Measurements from ENCODE around the gene ZNF827. TPM values are rescaled to one million over a fixed set of nuclear protein-coding genes. Genes with fewer than 3 reads are reported as not detected.

ZNF827 gene
- total and polyA plus RNA-seq, 7 donors = 1.8 to 37.7 (median 11.3) TPM

DNA sequence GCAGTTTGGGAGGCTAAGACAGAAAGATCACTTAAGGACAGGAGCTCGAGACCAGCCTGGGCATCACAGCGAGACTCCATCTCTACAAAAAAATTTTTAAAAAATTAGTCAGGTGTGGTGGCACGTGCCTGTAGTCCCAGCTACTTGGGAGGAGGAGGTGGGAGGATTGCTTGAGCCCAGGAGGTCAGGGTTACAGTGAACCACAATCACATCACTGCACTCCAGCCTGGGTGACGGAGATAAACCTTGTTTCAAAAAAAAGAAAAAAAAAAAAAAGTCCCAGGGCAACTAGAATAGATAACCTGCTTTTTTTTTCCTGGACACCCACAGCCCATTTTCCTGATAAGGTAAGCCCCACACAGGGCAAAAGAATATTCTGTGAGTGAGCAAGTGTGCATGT, 162.4 kb downstream of the ZNF827 start:
- no peak for DNase-seq
- no peaks in the 10 kb centered on the region for H3K9me3 ChIP-seq
- H3K36me3 ChIP-seq = peaks cover 0 to 20% (median 2%) of the 10 kb centered on the region in 4 donors
- H3K4me1 ChIP-seq = peaks cover 0 to 20% (median 14%) of the 10 kb centered on the region in 4 donors
- H3K4me3 ChIP-seq = no peak overlapping the region
- H3K27me3 ChIP-seq = no peaks in the 10 kb centered on the region
- intact Hi-C loops (cut with DNase I) = loop anchor here (10.0 kb wide), 1 partner anchor 91 kb away; the partner anchor contains the start of gene C4orf51
- WGBS, 2 donors = 92 to 95% methylated on average over 4 of the region's 4 CpGs
- H3K27ac ChIP-seq = no peak overlapping the region
- TF ChIP-seq EP300 (IDR thresholded peaks at IDR 0.05) = no peak
- TF ChIP-seq, protein P1, sequence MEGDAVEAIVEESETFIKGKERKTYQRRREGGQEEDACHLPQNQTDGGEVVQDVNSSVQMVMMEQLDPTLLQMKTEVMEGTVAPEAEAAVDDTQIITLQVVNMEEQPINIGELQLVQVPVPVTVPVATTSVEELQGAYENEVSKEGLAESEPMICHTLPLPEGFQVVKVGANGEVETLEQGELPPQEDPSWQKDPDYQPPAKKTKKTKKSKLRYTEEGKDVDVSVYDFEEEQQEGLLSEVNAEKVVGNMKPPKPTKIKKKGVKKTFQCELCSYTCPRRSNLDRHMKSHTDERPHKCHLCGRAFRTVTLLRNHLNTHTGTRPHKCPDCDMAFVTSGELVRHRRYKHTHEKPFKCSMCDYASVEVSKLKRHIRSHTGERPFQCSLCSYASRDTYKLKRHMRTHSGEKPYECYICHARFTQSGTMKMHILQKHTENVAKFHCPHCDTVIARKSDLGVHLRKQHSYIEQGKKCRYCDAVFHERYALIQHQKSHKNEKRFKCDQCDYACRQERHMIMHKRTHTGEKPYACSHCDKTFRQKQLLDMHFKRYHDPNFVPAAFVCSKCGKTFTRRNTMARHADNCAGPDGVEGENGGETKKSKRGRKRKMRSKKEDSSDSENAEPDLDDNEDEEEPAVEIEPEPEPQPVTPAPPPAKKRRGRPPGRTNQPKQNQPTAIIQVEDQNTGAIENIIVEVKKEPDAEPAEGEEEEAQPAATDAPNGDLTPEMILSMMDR (IDR thresholded peaks at IDR 0.05) = no peak
- TF ChIP-seq POLR2A (IDR thresholded peaks at IDR 0.05) = no peak
- TF ChIP-seq POLR2AphosphoS5 (IDR thresholded peaks at IDR 0.05) = no peak

DNA sequence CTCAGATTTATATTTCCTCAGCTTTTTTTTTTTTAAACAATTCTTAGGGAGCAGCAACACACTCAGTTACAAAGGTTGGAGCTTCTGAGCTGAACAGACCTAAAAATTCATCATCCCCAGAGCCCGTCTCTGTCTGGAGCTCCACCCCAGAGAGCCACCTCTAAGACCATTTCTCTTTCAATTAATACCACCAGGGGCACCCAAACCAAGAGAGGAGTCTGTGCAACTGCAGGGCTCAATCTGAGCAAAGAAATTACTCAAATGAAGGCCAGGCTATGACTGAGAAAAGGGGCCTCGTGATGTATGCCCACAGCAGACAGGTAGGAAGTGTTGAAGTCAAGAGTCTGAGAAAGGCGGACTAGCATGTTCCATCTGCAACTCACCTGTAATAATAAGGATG, 163.2 kb downstream of the ZNF827 start:
- Histone ChIP-seq H3K36me3 (peaks cover 0 to 20% (median 2%) of the 10 kb centered on the region in 4 donors), H3K4me3 (no peak overlapping the region), H3K9me3 (no peaks in the 10 kb centered on the region), H3K27me3 (no peaks in the 10 kb centered on the region), H3K27ac (no peak overlapping the region), H3K4me1 (peaks cover 0 to 20% (median 14%) of the 10 kb centered on the region in 4 donors)
- 96 to 98% methylated on average over 3 of the region's 3 CpGs for WGBS, 2 donors
- intact Hi-C loops (cut with DNase I) = loop anchor here (10.0 kb wide), 1 partner anchor 91 kb away; the partner anchor contains the start of gene C4orf51
- no peak for DNase-seq
- TF ChIP-seq POLR2A (IDR thresholded peaks at IDR 0.05) = no peak
- TF ChIP-seq, protein P1 (IDR thresholded peaks at IDR 0.05) = no peak
- no peak for TF ChIP-seq POLR2AphosphoS5 (IDR thresholded peaks at IDR 0.05)
- TF ChIP-seq EP300 (IDR thresholded peaks at IDR 0.05) = no peak

DNA sequence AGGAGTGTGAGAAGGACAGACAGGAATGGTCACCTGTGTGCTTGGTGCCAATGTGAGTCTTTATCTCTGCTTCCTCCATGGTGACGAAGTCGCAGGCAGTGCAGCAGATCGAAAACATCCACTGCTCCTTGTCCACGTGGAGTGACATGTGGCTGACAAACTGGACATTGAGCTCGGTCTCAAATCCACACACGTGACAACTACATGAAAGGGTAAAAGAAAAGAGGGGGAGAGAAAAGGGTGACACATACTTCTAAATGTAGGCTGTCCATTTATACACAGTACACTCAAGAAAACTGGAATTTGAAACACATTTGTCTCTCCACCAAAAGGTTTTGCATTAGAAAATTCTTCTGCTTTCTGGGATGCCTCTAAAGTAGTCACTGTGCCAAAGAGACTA, 164.2 kb downstream of the ZNF827 start:
- Histone ChIP-seq H3K9me3 (no peaks in the 10 kb centered on the region), H3K4me3 (no peak overlapping the region), H3K36me3 (peaks cover 0 to 20% (median 2%) of the 10 kb centered on the region in 4 donors), H3K27ac (peak overlapping the region; percentile 53 to 83 (median 72)), H3K27me3 (no peaks in the 10 kb centered on the region), H3K4me1 (peaks cover 0 to 20% (median 14%) of the 10 kb centered on the region in 4 donors)
- intact Hi-C loops (cut with DNase I) = loop anchor here (10.0 kb wide), 1 partner anchor 90 kb away; the partner anchor contains the start of gene C4orf51
- 96 to 97% methylated on average over 6 of the region's 6 CpGs for WGBS, 2 donors
- no peak for DNase-seq
- TF ChIP-seq POLR2A (IDR thresholded peaks at IDR 0.05) (no peak), POLR2AphosphoS5 (IDR thresholded peaks at IDR 0.05) (no peak), EP300 (IDR thresholded peaks at IDR 0.05) (no peak)
- TF ChIP-seq, protein P1 (IDR thresholded peaks at IDR 0.05) = no peak

DNA sequence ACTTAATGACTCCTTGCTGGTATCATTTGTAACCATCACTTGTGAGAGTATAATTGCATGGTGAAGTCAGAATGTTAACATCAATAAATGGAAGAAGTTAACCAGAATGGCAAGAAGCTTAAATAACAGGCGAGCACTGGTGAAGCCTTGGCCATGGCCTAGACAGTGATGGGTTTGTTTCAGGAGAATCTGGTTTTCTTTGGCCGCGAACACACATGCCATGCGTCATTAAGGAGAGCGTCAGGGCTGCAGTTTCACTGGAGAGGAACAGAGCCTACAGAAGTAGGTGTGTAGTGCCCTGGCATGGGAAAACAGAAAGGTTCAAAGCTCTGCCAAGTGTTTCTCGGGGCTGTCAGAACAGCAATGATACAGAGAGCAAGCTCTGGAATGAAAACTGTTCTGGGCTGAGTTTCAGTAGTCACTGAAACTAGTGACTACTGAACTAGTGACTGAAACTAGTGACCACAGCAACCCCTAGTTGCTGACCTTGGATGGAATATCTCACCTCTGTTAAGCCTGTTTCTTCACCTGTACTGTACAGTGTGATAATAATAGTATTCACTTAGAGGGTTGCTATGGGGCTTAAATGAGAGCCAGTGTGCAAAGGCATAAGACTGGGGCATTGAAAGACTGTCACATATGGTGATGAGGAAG, 164.9 kb downstream of the ZNF827 start:
- H3K9me3 ChIP-seq = no peaks in the 10 kb centered on the region
- no peak overlapping the region for H3K4me3 ChIP-seq
- TF ChIP-seq, protein P1 (IDR thresholded peaks at IDR 0.05) = no peak
- TF ChIP-seq POLR2AphosphoS5 (IDR thresholded peaks at IDR 0.05) (peak; percentile 54 to 90 (median 82)), EP300 (IDR thresholded peaks at IDR 0.05) (peak in 3 of 4 donors; percentile 45 to 85 (median 59))
- H3K27ac ChIP-seq = peak overlapping the region; percentile 53 to 83 (median 72)
- DNase-seq = peak; percentile 90
- 90 to 97% methylated on average over 6 of the region's 6 CpGs for WGBS, 2 donors
- peaks cover 0 to 20% (median 2%) of the 10 kb centered on the region in 4 donors for H3K36me3 ChIP-seq
- intact Hi-C loops (cut with DNase I) = loop anchor here (2.0 to 10.0 kb wide), 3 partner anchors 37 to 155 kb away; partner anchors contain the start of genes C4orf51 and MMAA
- peaks cover 0 to 20% (median 14%) of the 10 kb centered on the region in 4 donors for H3K4me1 ChIP-seq
- H3K27me3 ChIP-seq = no peaks in the 10 kb centered on the region
